ENCODE results near the gene FBXL2.

FBXL2 gene

GRCh38 chr3:33433843-33434242, 156.6 kb downstream of the FBXL2 start:
- no peak overlapping the region for H3K4me3 ChIP-seq (ENCODE audit: low read depth, low read length)
- TF ChIP-seq, protein P1, sequence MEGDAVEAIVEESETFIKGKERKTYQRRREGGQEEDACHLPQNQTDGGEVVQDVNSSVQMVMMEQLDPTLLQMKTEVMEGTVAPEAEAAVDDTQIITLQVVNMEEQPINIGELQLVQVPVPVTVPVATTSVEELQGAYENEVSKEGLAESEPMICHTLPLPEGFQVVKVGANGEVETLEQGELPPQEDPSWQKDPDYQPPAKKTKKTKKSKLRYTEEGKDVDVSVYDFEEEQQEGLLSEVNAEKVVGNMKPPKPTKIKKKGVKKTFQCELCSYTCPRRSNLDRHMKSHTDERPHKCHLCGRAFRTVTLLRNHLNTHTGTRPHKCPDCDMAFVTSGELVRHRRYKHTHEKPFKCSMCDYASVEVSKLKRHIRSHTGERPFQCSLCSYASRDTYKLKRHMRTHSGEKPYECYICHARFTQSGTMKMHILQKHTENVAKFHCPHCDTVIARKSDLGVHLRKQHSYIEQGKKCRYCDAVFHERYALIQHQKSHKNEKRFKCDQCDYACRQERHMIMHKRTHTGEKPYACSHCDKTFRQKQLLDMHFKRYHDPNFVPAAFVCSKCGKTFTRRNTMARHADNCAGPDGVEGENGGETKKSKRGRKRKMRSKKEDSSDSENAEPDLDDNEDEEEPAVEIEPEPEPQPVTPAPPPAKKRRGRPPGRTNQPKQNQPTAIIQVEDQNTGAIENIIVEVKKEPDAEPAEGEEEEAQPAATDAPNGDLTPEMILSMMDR (conservative IDR thresholded peaks at IDR 0.05; ENCODE audit: low read depth, low read length) = no peak
- DNase-seq (ENCODE audit: low read depth) = no peak
